Activated CD8-positive, alpha-beta memory T cell treated with anti-CD3 and anti-CD28 coated beads for 4 hours (primary cell): ENCODE data around the gene POM121C.
"Not testable (repeated sequence)": the region's sequence is repeated elsewhere in the genome, so short reads cannot be mapped to it uniquely, and the experiment has no call there.

Experiments
- DNase-seq, 2 donors: peaks; one replicate each; pipeline ENCODE4 v3.0.0-alpha.2; 2020; ENCODE audit warnings: low read depth in 2 of 2

POM121C gene

DNA sequence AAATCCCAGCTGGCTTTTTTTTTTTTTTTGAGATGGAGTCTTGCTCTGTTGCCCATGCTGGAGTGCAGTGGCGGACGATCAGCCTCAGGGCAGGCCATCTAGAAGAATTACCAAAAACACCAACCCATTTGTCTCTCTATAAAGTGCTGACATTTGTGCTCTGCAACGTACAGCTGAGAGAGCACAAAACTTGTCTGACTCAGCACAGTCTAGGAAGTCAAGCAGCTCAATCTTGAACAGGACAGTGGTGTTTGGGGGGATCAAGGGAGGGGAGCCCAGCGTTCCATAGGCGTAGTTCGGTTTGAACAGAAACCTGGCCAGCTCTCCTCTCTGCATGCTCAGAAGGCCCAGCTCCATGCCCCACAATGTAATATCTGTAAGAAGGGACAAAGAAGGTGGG lies 92.9 kb downstream of the POM121C start:
- DNase-seq: not testable (repeated sequence)

DNA sequence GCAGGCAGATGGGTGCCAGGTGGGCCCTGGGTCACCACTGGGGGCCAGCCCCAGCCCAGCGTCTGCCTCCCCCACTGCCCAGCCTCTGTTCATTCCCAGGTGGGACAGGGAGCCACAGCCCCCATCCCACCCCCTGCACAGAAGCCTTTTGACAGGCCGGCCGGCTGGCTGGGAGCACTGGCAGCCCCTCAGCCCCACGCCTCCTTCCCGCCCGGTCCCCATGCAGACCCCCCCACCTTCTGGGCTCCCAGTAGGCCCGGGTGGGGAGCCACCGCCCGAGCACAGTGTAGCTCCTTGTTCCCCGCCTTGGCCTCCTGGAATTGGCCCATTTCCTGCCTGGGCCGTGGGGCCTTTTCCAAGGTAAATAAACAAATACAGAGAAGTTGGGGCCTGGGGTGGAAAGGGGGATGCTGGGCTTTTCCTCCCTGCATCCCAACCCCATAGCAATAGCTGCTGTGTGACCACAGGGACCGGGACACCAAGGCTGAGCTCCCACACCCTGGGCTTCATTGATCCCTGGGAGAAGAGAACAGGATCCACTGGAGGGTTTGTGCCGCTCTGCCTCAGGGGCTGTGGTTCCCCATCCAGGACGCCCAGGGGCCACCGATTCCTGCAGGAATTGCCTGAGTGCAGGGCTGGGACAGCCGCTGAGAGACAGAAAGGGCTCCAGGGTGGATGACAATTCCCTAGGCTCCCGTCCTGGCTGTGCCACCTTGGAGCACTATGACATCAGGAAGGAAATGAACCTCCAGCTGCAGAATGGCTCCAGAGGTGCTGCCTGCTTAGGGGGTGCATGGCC lies 111.4 kb downstream of the POM121C start:
- DNase-seq: not testable (repeated sequence)

DNA sequence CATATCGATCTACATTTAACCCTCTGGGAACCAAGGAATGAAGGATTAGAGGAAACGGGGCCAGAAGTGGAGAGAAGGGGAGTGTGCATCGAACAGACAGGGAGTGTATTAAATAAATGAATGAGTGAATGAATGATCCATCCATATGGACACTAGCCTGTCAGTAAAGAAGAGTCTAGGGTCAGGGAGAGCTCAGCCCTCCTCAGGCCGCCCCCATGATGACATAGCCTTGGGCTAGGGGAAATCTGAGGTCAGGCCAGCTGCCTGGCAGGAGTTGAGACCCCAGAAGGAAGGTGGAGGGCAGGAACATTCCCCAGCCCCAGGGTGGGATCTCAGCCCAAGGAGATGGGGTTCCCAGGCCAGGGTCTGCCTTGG lies 112.0 kb downstream of the POM121C start:
- DNase-seq: not testable (repeated sequence)

DNA sequence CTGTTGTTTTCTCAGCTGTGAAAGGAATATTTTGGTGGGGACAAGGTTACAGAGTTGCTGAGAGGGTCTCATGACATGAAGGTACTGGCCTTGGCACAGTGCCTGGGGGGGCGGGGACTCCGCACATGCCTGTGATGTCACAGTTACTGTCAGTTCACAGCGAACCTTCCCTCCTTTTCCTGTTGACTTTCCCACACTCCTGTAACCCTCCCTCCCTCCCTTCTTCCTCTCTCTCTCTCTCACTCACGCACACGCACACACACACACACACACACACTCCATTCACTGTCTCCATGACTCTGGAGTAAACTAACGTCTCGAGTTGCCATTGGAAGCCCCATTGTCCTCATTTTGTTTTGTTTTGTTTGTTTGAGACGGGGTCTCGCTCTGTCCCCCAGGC lies 118.8 kb downstream of the POM121C start:
- DNase-seq: not testable (repeated sequence)
